Spleen (tissue), 11 donors: ENCODE measurements around the gene NFIC. TPM values are rescaled to one million over a fixed set of nuclear protein-coding genes. Genes with fewer than 3 reads are reported as not detected.

ENCODE experiments used
- DNase-seq: peaks from one replicate; pipeline ENCODE4 v3.0.0-alpha.2; 2020
- H3K27ac ChIP-seq, 8 donors: fragments of 200-600 bp; sonication (generic) in 7 of 8; 1 replicate in 4 of 8; 2 replicates in 4 of 8; pipeline versions ENCODE4 v1.5.0 to v1.8.0; 2016 to 2021; ENCODE audit warnings: inconsistent platforms in 4 of 8, mild to moderate bottlenecking in 4 of 8, moderate library complexity in 1 of 8
- H3K27me3 ChIP-seq, 7 donors: fragments of 200-600 bp; sonication (generic) in 6 of 7; replicated peaks in 1 of 7; 1 replicate in 4 of 7; 2 replicates in 3 of 7; pipeline versions ENCODE4 v1.5.0 to v1.8.0; 2016 to 2021; ENCODE audit warnings: inconsistent platforms in 3 of 7, mild to moderate bottlenecking in 1 of 7
- H3K36me3 ChIP-seq, 6 donors: fragments of 200-600 bp; sonication (generic) in 5 of 6; 1 replicate in 4 of 6; 2 replicates in 2 of 6; pipeline versions ENCODE4 v1.5.0 to v1.8.0; 2016 to 2021; ENCODE audit warnings: inconsistent platforms in 2 of 6
- H3K4me1 ChIP-seq, 6 donors: fragments of 200-600 bp; sonication (generic) in 5 of 6; 1 replicate in 3 of 6; 2 replicates in 3 of 6; pipeline versions ENCODE4 v1.5.0 to v1.8.0; 2016 to 2021; ENCODE audit warnings: inconsistent platforms in 3 of 6
- H3K4me3 ChIP-seq, 8 donors: fragments of 200-600 bp; sonication (generic) in 7 of 8; 1 replicate in 4 of 8; 2 replicates in 4 of 8; pipeline versions ENCODE4 v1.5.0 to v1.8.0; 2016 to 2021; ENCODE audit warnings: inconsistent platforms in 4 of 8, mild to moderate bottlenecking in 4 of 8, moderate library complexity in 2 of 8
- H3K9me3 ChIP-seq, 8 donors: fragments of 200-600 bp; sonication (generic) in 7 of 8; 1 replicate in 4 of 8; 2 replicates in 4 of 8; pipeline versions ENCODE4 v1.5.0 to v1.8.0; 2016 to 2021; ENCODE audit warnings: inconsistent platforms in 4 of 8
- POLR2A ChIP-seq, 3 donors: fragments of 450-650 bp; IDR thresholded peaks; one replicate each; pipeline ENCODE4 v1.5.1; 2017; ENCODE audit warnings: antibody characterized with exemption in 3 of 3, mild to moderate bottlenecking in 1 of 3
- POLR2AphosphoS5 ChIP-seq, 3 donors: sonication (generic); formaldehyde crosslinking; IDR thresholded peaks; one replicate each; pipeline ENCODE4 v1.5.1; 2017; ENCODE audit warnings: antibody characterized with exemption in 3 of 3
- WGBS, 5 donors: extraction: QIAGEN DNeasy Blood & Tissue Kit in 3 of 5; methylation state at CpG; one replicate each; pipeline versions ENCODE4 v1.1.5 to v1.1.7; 2013 to 2018; 5-methylcytosine and 5-hydroxymethylcytosine counted together
- intact Hi-C: fragments of 100-400 bp; cut with DNase I; formaldehyde crosslinking; loops from one replicate; pipeline ENCODE4 v1.15.0; 2023; ENCODE audit warnings: low total_unique reads
- polyA plus RNA-seq, 3 donors: library from polyadenylated mRNA; stranded (reverse); fragments of 200-250 nt; gene quantifications; one replicate each; pipeline ENCODE4 v1.2.1, GENCODE V29; 2013
- total RNA-seq, 7 donors: library from RNA; depleted of rRNA in 3 of 7; stranded (reverse); fragments of >200 nt in 3 of 7; fragmentation: NEBNext Ultra II Directional in 4 of 7; extraction: Animal tissue kit (Norgen Biotek cat#: 25700) in 4 of 7; gene quantifications; one replicate each; pipeline versions ENCODE4 v1.1.0 to v1.2.1, GENCODE V29; 2016 to 2021
- TF ChIP-seq, protein P1 (sequence below), 11 experiments: fragments of 200-600 bp in 7 of 11; fragments of 450-650 bp in 4 of 11; sonication (generic) in 4 of 11; IDR thresholded peaks in 8 of 11; conservative IDR thresholded peaks in 3 of 11; 1 replicate in 7 of 11; 2 replicates in 4 of 11; pipeline versions ENCODE4 v1.4.0 to v1.8.0; 2016 to 2021; ENCODE audit warnings: antibody characterized with exemption in 11 of 11, inconsistent platforms in 4 of 11, mild to moderate bottlenecking in 1 of 11
- donor health status: healthy with polysubstance abuse.
- donor health status: DM: no; HTN: no; CAD: no; lungs with moderate emphysema.
- donor health status: DM: no; HTN: no; CAD: no.
- donor health status: Bipolar disorder and iron deficiency.
- donor health status: healthy.
- donor health status: DM: no; HTN: no; CAD: no.
- donor health status: DM: yes; HTN: yes; CAD: no.

The NFIC gene
- total and polyA plus RNA-seq, 10 donors, result 4.1 to 125 (median 74.4) TPM

- DNase-seq, result no peak
- no peaks in the 10 kb centered on the region for H3K9me3 ChIP-seq
- no peak overlapping the region for H3K27ac ChIP-seq
- 86 to 98% (median 89%) methylated on average over 23 to 57 of the region's 57 CpGs for WGBS, 5 donors
- no peak for TF ChIP-seq POLR2A (IDR thresholded peaks at IDR 0.05)
- peak in 1 of 3 donors; percentile 41 for TF ChIP-seq POLR2AphosphoS5 (IDR thresholded peaks at IDR 0.05)
- TF ChIP-seq, protein P1, sequence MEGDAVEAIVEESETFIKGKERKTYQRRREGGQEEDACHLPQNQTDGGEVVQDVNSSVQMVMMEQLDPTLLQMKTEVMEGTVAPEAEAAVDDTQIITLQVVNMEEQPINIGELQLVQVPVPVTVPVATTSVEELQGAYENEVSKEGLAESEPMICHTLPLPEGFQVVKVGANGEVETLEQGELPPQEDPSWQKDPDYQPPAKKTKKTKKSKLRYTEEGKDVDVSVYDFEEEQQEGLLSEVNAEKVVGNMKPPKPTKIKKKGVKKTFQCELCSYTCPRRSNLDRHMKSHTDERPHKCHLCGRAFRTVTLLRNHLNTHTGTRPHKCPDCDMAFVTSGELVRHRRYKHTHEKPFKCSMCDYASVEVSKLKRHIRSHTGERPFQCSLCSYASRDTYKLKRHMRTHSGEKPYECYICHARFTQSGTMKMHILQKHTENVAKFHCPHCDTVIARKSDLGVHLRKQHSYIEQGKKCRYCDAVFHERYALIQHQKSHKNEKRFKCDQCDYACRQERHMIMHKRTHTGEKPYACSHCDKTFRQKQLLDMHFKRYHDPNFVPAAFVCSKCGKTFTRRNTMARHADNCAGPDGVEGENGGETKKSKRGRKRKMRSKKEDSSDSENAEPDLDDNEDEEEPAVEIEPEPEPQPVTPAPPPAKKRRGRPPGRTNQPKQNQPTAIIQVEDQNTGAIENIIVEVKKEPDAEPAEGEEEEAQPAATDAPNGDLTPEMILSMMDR (IDR thresholded peaks at IDR 0.05 in 8 of 11, conservative IDR thresholded peaks at IDR 0.05 in 3 of 11), result no peak
- no peak overlapping the region for H3K4me3 ChIP-seq
- intact Hi-C loops, result no loop called here
- H3K27me3 ChIP-seq, result no peaks in the 10 kb centered on the region
- peaks cover 0 to 75% (median 19%) of the 10 kb centered on the region in 6 donors for H3K36me3 ChIP-seq
- H3K4me1 ChIP-seq, result peaks cover 0 to 46% (median 18%) of the 10 kb centered on the region in 6 donors
Observed at GRCh38 chr19:3463714-3464586, 97.6 kb downstream of the NFIC start.

DNA sequence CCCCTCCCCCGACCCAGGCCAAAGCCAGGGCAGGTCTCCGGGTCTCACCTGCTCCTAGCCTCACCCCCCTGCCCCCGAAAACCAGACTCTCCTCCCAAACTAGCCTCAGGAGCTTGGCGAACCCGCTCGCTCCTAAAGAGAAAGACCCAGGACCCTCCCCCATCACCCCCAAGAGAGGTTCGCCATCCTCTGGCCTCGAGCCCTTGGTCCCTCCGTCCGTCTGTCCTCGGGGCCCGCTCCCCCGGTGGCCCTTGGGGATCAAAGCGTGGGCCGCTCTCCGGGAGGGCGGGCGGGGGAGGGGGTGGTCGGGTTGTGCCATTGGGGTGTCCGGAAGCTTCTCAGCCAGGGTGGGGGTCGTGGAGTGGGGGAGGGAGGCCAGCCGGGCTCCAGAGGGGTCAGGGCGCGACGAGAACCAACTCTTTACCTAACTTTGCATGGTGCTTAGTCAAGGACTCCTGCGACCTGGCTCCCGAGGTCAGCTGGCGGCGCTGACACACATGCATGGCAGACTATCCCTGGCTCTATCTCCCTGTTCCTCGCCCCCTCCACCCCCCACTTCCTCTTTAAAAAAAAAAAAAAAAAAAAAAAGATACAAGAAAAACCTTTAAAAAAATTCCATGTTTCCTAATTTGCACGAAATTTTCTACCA lies 98.3 kb downstream of the NFIC start:
- Histone ChIP-seq H3K27me3 (no peaks in the 10 kb centered on the region), H3K4me3 (no peak overlapping the region), H3K9me3 (no peaks in the 10 kb centered on the region), H3K27ac (peak overlapping the region in 2 of 8 donors; percentile 3 to 11), H3K4me1 (peaks cover 0 to 44% (median 14%) of the 10 kb centered on the region in 6 donors), H3K36me3 (peaks cover 0 to 67% (median 19%) of the 10 kb centered on the region in 6 donors)
- intact Hi-C loops, result no loop called here
- DNase-seq, result no peak
- TF ChIP-seq, protein P1 (IDR thresholded peaks at IDR 0.05 in 8 of 11, conservative IDR thresholded peaks at IDR 0.05 in 3 of 11), result no peak
- TF ChIP-seq POLR2A (IDR thresholded peaks at IDR 0.05) (no peak), POLR2AphosphoS5 (IDR thresholded peaks at IDR 0.05) (no peak)
- 72 to 91% (median 78%) methylated on average over 18 to 31 of the region's 31 CpGs for WGBS, 5 donors

- Histone ChIP-seq H3K4me3 (no peak overlapping the region), H3K9me3 (no peaks in the 10 kb centered on the region), H3K27ac (peak overlapping the region in 3 of 8 donors; percentile 4 to 24 (median 7)), H3K27me3 (no peaks in the 10 kb centered on the region), H3K36me3 (peaks cover 0 to 59% (median 19%) of the 10 kb centered on the region in 6 donors), H3K4me1 (peaks cover 0 to 36% (median 7%) of the 10 kb centered on the region in 6 donors)
- 80 to 96% (median 90%) methylated on average over 7 of the region's 7 CpGs for WGBS, 5 donors
- TF ChIP-seq POLR2A (IDR thresholded peaks at IDR 0.05), result no peak
- no peak for TF ChIP-seq POLR2AphosphoS5 (IDR thresholded peaks at IDR 0.05)
- TF ChIP-seq, protein P1 (IDR thresholded peaks at IDR 0.05 in 8 of 11, conservative IDR thresholded peaks at IDR 0.05 in 3 of 11), result no peak
- intact Hi-C loops, result no loop called here
- no peak for DNase-seq
Observed at GRCh38 chr19:3465552-3465951, 99.2 kb downstream of the NFIC start.

DNA sequence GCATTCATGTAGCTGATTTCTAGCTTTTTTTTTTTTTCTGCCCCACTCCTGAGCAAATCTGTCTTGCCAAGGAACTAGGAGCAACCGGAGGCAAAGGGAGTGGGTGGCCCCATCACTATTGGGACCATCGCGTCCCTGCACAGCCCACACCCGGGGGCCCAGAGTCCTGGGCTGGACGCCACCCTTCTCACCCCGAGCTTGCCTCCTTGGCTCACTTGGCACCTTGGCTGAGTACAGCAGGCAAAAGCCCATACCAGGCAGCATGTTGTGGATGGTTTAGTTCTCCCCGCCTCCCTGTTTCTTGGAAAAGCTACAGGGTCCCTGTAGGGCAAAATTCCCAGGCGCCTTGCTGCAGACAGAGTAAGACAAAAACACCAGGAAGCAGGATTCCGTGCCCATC lies 100.3 kb downstream of the NFIC start:
- H3K9me3 ChIP-seq, result no peaks in the 10 kb centered on the region
- peaks cover 0 to 48% (median 19%) of the 10 kb centered on the region in 6 donors for H3K36me3 ChIP-seq
- peaks cover 0 to 36% (median 5%) of the 10 kb centered on the region in 6 donors for H3K4me1 ChIP-seq
- no peak for TF ChIP-seq POLR2A (IDR thresholded peaks at IDR 0.05)
- peak in 1 of 3 donors; percentile 29 for TF ChIP-seq POLR2AphosphoS5 (IDR thresholded peaks at IDR 0.05)
- WGBS, 5 donors, result 84 to 97% (median 88%) methylated on average over 8 to 9 of the region's 9 CpGs
- peaks cover 0 to under 1% (median 0%) of the 10 kb centered on the region in 7 donors for H3K27me3 ChIP-seq
- intact Hi-C loops, result no loop called here
- no peak overlapping the region for H3K27ac ChIP-seq
- no peak for DNase-seq
- no peak overlapping the region for H3K4me3 ChIP-seq
